Activated T-cell treated with anti-CD3 and anti-CD28 coated beads for 4 hours (primary cell): ENCODE measurements around the gene PNRC2.
A peak's percentile ranks its signal among the peaks of the same experiment; 100 is the strongest.

Experiments
- DNase-seq: peaks from one replicate; pipeline ENCODE4 v3.0.0-alpha.2; 2020

Gene PNRC2

GRCh38 chr1:23959461-23960290 lies at the start of gene PNRC2:
TSS of gene PNRC2 (plus strand) at chr1:23959828. CDS start at chr1:23961458, 1,630 bp downstream.
- peak; percentile 93 for DNase-seq

GRCh38 chr1:23910144-23910543 lies 49.5 kb upstream of the PNRC2 start:
- no peak for DNase-seq

GRCh38 chr1:23910553-23911246 lies 48.9 kb upstream of the PNRC2 start:
- DNase-seq = no peak

- DNase-seq = no peak
These were observed 47.7 kb upstream of the PNRC2 start for GRCh38 chr1:23911921-23912320.

GRCh38 chr1:23913212-23913880 lies 46.3 kb upstream of the PNRC2 start, which contains the start of gene CNR2:
TSS of gene CNR2 (minus strand) at chr1:23913362. CDS start at chr1:23875617, 37,745 bp downstream.
- DNase-seq = no peak

GRCh38 chr1:23914921-23915320 lies 44.7 kb upstream of the PNRC2 start:
- no peak for DNase-seq

GRCh38 chr1:23915466-23915865 lies 44.2 kb upstream of the PNRC2 start:
- no peak for DNase-seq

GRCh38 chr1:23916209-23917131 lies 43.2 kb upstream of the PNRC2 start:
- no peak for DNase-seq

GRCh38 chr1:23922321-23922943 lies 37.2 kb upstream of the PNRC2 start:
- DNase-seq = no peak

GRCh38 chr1:23923592-23924499 lies 35.8 kb upstream of the PNRC2 start:
- no peak for DNase-seq

- DNase-seq = no peak
These were observed 35.0 kb upstream of the PNRC2 start for GRCh38 chr1:23924601-23925000.

GRCh38 chr1:23925279-23925678 lies 34.3 kb upstream of the PNRC2 start:
- DNase-seq = no peak

- DNase-seq = no peak
These were observed 32.5 kb upstream of the PNRC2 start for GRCh38 chr1:23927097-23927496.

GRCh38 chr1:23928789-23929188 lies 30.8 kb upstream of the PNRC2 start:
- DNase-seq = no peak

- no peak for DNase-seq
These were observed 29.4 kb upstream of the PNRC2 start for GRCh38 chr1:23930270-23930669.

- DNase-seq = no peak
These were observed 28.7 kb upstream of the PNRC2 start for GRCh38 chr1:23930861-23931490.

- DNase-seq = no peak
These were observed 28.1 kb upstream of the PNRC2 start for GRCh38 chr1:23931491-23931880.

- no peak for DNase-seq
These were observed 23.0 kb upstream of the PNRC2 start for GRCh38 chr1:23936481-23937176.

- no peak for DNase-seq
These were observed 12.3 kb upstream of the PNRC2 start for GRCh38 chr1:23947366-23947765.

- DNase-seq = no peak
These were observed 6.6 kb upstream of the PNRC2 start for GRCh38 chr1:23953020-23953419.
